Karpas-422 (cell line): ENCODE results near the gene TARS2. TPM values are rescaled to one million over a fixed set of nuclear protein-coding genes. Genes with fewer than 3 reads are reported as not detected.
A peak's percentile ranks its signal among the peaks of the same experiment; 100 is the strongest.

Experiments
- DNase-seq: peaks from one replicate; pipeline ENCODE4 v3.0.0-alpha.2; 2015
- H2AFZ ChIP-seq: fragments of 200-600 bp; sonication (generic); 2 replicates; pipeline ENCODE4 v1.6.1; 2014; ENCODE audit warnings: antibody characterized with exemption, low read length, mixed read lengths
- H3K27ac ChIP-seq: fragments of 200-600 bp; sonication (generic); 2 replicates; pipeline ENCODE4 v1.5.1; 2014; ENCODE audit warnings: mild to moderate bottlenecking, low read length, moderate library complexity
- H3K27me3 ChIP-seq: fragments of 200-600 bp; sonication (generic); 2 replicates; pipeline ENCODE4 v1.6.1; 2014; ENCODE audit warnings: low read length, mixed read lengths
- H3K36me3 ChIP-seq: fragments of 200-600 bp; sonication (generic); 2 replicates; pipeline ENCODE4 v1.6.1; 2014; ENCODE audit warnings: low read length, mixed read lengths; ENCODE audit not compliant: insufficient read depth
- H3K4me1 ChIP-seq: fragments of 200-600 bp; sonication (generic); 2 replicates; pipeline ENCODE4 v1.6.1; 2014; ENCODE audit warnings: mild to moderate bottlenecking, low read length, mixed read lengths
- H3K4me2 ChIP-seq: fragments of 200-600 bp; sonication (generic); 2 replicates; pipeline ENCODE4 v1.6.1; 2014; ENCODE audit warnings: low read length, low read depth, mild to moderate bottlenecking; ENCODE audit not compliant: poor library complexity, severe bottlenecking
- H3K4me3 ChIP-seq: fragments of 200-600 bp; sonication (generic); 2 replicates; pipeline ENCODE4 v1.5.1; 2014; ENCODE audit warnings: mild to moderate bottlenecking, antibody characterized with exemption, low read length, mixed read lengths
- H3K79me2 ChIP-seq: fragments of 200-600 bp; sonication (generic); 2 replicates; pipeline ENCODE4 v1.6.1; 2014; ENCODE audit warnings: mild to moderate bottlenecking, low read length, mixed read lengths
- H3K9ac ChIP-seq: fragments of 200-600 bp; sonication (generic); 2 replicates; pipeline ENCODE4 v1.6.0; 2014; ENCODE audit warnings: low read length
- H3K9me2 ChIP-seq: fragments of 200-600 bp; sonication (generic), shearing (Covaris generic); replicated peaks from 2 replicates; pipeline ENCODE4 v1.6.0; 2014; ENCODE audit warnings: mild to moderate bottlenecking, low read length, moderate library complexity; ENCODE audit not compliant: insufficient read depth
- H3K9me3 ChIP-seq: fragments of 300-700, 200-600 bp; sonication (generic); 2 replicates; pipeline ENCODE4 v1.6.1; 2014; ENCODE audit warnings: low read length, mixed read lengths
- H4K20me1 ChIP-seq: fragments of 200-600 bp; sonication (generic); 2 replicates; pipeline ENCODE4 v1.6.1; 2014; ENCODE audit warnings: mild to moderate bottlenecking, antibody characterized with exemption, low read length, low read depth; ENCODE audit not compliant: insufficient read depth
- total RNA-seq: library from RNA; depleted of rRNA; stranded (reverse); fragments of >200 nt; shearing (Covaris generic); gene quantifications from 2 replicates; pipeline ENCODE4 v1.2.3, GENCODE V29; 2014; ENCODE audit warnings: low replicate concordance

The TARS2 gene
- total RNA-seq, 1 experiment from 2014 or later: 38.3 TPM

DNA sequence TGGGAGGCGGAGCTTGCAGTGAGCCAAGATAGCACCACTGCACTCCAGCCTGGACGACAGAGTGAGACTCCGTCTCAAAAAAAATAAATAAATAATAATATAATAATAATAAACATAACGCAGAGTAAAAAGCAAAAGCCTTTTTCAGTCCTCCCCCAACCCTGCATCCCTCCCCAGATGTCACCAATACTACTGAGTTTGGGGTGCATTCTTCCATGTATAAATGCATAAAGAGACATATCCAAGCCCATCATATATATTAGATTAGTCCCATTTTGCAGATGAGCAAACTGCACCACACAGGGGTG is 61.1 kb downstream of the TARS2 start:
- Histone ChIP-seq H3K9me2 (no peaks in the 10 kb centered on the region), H3K9ac (peak overlapping the region; percentile 64; the same call in 1 of the 2 replicates), H2AFZ (no peak overlapping the region), H3K4me3 (peak overlapping the region; percentile 66), H3K27me3 (no peaks in the 10 kb centered on the region), H3K36me3 (no peaks in the 10 kb centered on the region), H3K4me1 (peaks cover 21% of the 10 kb centered on the region), H3K9me3 (no peaks in the 10 kb centered on the region), H3K4me2 (peak overlapping the region; percentile 78), H3K27ac (no peak overlapping the region), H4K20me1 (no peaks in the 10 kb centered on the region; the same call in 1 of the 2 replicates), H3K79me2 (no peaks in the 10 kb centered on the region)
- DNase-seq: no peak

DNA sequence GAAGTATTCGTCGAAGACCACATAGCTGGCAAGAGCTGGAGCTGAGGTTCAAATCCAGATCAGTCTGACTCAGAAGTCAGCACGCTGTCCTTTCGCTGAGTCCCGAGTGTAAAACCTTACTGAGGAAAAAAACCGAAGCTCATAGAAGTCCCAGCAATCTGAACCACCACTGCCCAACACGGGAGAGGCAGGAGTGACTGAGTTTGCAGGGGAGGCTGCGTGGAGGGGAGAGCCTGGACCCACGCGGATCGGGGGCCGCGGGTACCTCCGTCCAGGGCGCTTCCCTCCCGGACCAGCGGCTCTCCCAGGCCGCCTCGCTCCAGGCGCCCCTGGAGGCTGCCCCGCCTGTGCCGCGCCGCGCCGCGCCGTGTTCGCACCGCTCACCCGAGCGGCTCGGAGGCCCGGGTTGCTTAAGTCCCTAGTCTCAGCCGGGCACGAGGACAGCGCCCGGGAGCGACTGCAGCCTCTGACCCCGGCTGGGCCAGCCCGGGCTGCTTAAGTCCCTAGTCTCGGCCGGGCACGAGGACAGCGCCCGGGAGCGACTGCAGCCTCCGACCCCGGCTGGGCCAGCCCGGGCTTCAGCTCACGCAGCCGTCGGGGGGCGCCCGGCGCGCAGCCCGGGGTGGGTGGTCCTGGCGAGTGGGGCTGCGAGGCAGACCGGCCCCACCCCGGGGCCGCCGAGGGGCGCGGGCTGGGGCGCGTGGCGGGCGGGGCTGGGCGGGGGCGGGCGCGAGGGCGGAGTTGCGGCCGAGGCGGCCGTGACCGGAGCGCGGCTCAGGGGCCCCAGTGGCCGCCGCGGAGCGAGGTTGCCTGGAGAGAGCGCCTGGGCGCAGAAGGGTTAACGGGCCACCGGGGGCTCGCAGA is 61.6 kb downstream of the TARS2 start, which contains the start of gene ADAMTSL4:
Gene ADAMTSL4 (plus strand): TSS at position 777 of the 864 bp plus-strand sequence. CDS start 2,881 bp downstream, outside the sequence.
- Histone ChIP-seq H3K9me2 (no peaks in the 10 kb centered on the region), H3K4me3 (peak within 1 kb of the TSS; percentile 66), H3K27ac (no peak within 1 kb of the TSS), H3K4me1 (peaks cover 19% of the 10 kb centered on the region), H3K9me3 (no peaks in the 10 kb centered on the region), H3K79me2 (no peaks in the 10 kb centered on the region), H3K27me3 (no peaks in the 10 kb centered on the region), H4K20me1 (no peaks in the 10 kb centered on the region; the same call in 1 of the 2 replicates), H3K36me3 (no peaks in the 10 kb centered on the region), H3K4me2 (peak within 1 kb of the TSS; percentile 78), H3K9ac (peak within 1 kb of the TSS; percentile 64), H2AFZ (peak within 1 kb of the TSS; percentile 79)
- DNase-seq: peak; percentile 66

- peaks cover 16% of the 10 kb centered on the region for H3K4me1 ChIP-seq
- no peaks in the 10 kb centered on the region for H3K27me3 ChIP-seq
- no peak overlapping the region for H3K9ac ChIP-seq
- no peaks in the 10 kb centered on the region for H3K36me3 ChIP-seq
- no peaks in the 10 kb centered on the region for H3K9me3 ChIP-seq
- no peak overlapping the region for H2AFZ ChIP-seq
- H3K4me3 ChIP-seq: peak overlapping the region; percentile 32; the same call in 1 of the 2 replicates
- H3K4me2 ChIP-seq: peak overlapping the region; percentile 40
- DNase-seq: peak; percentile 39
- H4K20me1 ChIP-seq: no peaks in the 10 kb centered on the region; the same call in 1 of the 2 replicates
- H3K79me2 ChIP-seq: no peaks in the 10 kb centered on the region
- no peaks in the 10 kb centered on the region for H3K9me2 ChIP-seq
- H3K27ac ChIP-seq: no peak overlapping the region
Measured at GRCh38 chr1:150549496-150550221, 62.4 kb downstream of the TARS2 start.

GRCh38 chr1:150550222-150551050 is 63.2 kb downstream of the TARS2 start:
- H3K4me2 ChIP-seq: no peak overlapping the region

DNA sequence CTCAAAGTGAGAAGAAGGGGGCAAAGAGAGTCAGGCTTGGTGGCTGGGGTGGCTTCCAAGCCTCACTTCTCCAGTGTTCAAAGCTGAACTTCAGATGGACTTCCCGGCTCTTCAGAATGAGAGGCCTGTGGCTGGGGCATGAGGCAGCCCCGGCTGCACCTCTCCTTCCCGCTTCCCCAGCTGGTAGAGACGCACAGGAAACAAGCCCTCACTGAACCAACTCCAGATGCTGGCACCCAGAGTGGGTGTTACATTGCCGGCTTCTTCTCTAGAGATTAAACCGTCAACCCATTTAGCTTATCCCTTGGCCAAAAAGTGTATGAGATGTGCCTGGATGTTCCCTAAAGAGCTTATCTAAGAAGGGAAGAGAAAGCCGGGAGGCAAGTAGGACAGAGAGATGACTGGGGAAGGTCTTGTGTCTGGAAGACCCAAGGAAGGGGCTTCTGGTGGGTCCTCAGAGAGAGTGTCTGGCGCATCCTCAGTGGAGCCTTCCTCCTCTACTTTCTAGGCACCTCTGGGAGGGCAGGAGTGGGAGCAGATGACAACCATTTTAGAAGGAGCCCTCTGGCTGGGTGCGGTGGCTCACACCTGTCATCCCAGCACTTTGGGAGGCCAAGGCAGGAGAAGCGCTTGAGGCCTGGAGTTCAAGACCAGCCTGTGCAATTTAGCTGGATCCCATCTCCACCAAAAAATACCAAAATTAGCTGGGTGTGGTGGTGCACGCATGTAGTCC is 64.0 kb downstream of the TARS2 start:
- Histone ChIP-seq H3K9me3 (no peaks in the 10 kb centered on the region), H4K20me1 (no peaks in the 10 kb centered on the region; the same call in 1 of the 2 replicates), H3K27me3 (no peaks in the 10 kb centered on the region), H3K9ac (no peak overlapping the region), H3K36me3 (no peaks in the 10 kb centered on the region), H3K4me3 (no peak overlapping the region), H3K79me2 (no peaks in the 10 kb centered on the region), H3K4me1 (peaks cover 16% of the 10 kb centered on the region), H2AFZ (no peak overlapping the region), H3K27ac (no peak overlapping the region), H3K9me2 (no peaks in the 10 kb centered on the region), H3K4me2 (no peak overlapping the region)
- DNase-seq: peak; percentile 45

More at GRCh38 chr1:150550222-150551050, 63.2 kb downstream of the TARS2 start:
- Histone ChIP-seq H3K9me3 (no peaks in the 10 kb centered on the region), H3K27ac (no peak overlapping the region), H3K4me3 (no peak overlapping the region), H3K4me1 (peaks cover 16% of the 10 kb centered on the region), H2AFZ (no peak overlapping the region), H4K20me1 (no peaks in the 10 kb centered on the region; the same call in 1 of the 2 replicates), H3K9ac (no peak overlapping the region), H3K27me3 (no peaks in the 10 kb centered on the region), H3K36me3 (no peaks in the 10 kb centered on the region), H3K79me2 (no peaks in the 10 kb centered on the region), H3K9me2 (no peaks in the 10 kb centered on the region)
- peak; percentile 42 for DNase-seq

GRCh38 chr1:150551784-150552127 is 64.5 kb downstream of the TARS2 start:
- Histone ChIP-seq H3K4me3 (no peak overlapping the region), H3K27me3 (no peaks in the 10 kb centered on the region), H3K36me3 (no peaks in the 10 kb centered on the region), H3K9me2 (no peaks in the 10 kb centered on the region), H3K9ac (no peak overlapping the region), H3K9me3 (no peaks in the 10 kb centered on the region), H3K27ac (no peak overlapping the region), H4K20me1 (no peaks in the 10 kb centered on the region; the same call in 1 of the 2 replicates), H3K4me1 (peaks cover 16% of the 10 kb centered on the region), H2AFZ (no peak overlapping the region), H3K4me2 (no peak overlapping the region), H3K79me2 (no peaks in the 10 kb centered on the region)
- no peak for DNase-seq

GRCh38 chr1:150552128-150552910 is 65.1 kb downstream of the TARS2 start:
- no peak overlapping the region for H2AFZ ChIP-seq
- H3K27ac ChIP-seq: no peak overlapping the region
- no peak for DNase-seq

More at GRCh38 chr1:150552128-150552910, 65.1 kb downstream of the TARS2 start:
- Histone ChIP-seq H3K27me3 (no peaks in the 10 kb centered on the region), H3K9me2 (no peaks in the 10 kb centered on the region), H3K79me2 (no peaks in the 10 kb centered on the region), H3K4me2 (no peak overlapping the region), H4K20me1 (no peaks in the 10 kb centered on the region; the same call in 1 of the 2 replicates), H3K9ac (no peak overlapping the region), H3K4me1 (peaks cover 16% of the 10 kb centered on the region), H3K36me3 (no peaks in the 10 kb centered on the region), H3K9me3 (no peaks in the 10 kb centered on the region), H3K4me3 (no peak overlapping the region)
